Inflammatory macrophage treated with lipopolysaccharide for 4 hours (primary cell): Measurements from ENCODE around the gene SLC35F6.
A peak's percentile ranks its signal among the peaks of the same experiment; 100 is the strongest.
"Not testable (repeated sequence)": the region's sequence is repeated elsewhere in the genome, so short reads cannot be mapped to it uniquely, and the experiment has no call there.

Experiments used
- DNase-seq: peaks from one replicate; pipeline ENCODE4 v3.0.0-alpha.2; 2020

Gene SLC35F6

DNA sequence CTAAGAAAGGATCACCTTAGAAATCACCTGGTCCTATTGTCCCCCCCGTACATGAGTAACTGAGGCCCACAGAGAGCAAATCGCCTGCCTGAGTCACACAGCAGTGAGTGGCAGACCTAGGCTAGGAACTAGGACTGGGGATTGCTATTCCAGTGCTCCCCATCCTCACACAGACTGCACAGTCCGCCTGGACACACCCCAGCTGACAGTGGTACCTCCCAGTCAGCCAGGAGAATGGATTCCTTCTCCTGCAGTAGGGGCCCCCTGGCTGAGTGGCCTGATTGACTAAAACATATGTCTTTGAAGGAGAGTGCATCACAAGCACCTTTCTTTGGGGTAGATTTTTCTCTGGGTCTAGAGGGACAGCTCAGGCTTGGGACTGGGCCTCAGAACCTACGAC, 32.4 kb upstream of the SLC35F6 start:
- no peak for DNase-seq

DNA sequence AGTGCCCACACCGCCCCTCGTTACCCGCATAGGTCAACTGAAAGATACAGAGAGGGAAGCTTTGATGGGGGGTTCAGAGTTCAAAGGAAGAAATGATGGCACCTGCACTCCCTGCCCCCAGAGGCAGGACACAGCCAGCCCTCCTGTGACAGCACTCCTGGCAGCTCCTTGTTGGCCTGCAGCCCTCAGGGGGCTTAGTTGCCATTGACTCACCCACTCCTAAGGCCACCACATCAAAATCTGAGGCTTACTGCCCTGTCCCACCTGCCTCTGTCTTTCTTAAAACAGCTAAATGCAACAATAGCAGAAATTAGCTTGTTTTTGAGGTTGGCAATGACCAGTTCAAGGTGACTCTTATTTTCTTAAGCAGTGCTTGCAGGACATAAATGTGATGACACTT, 31.6 kb upstream of the SLC35F6 start:
- DNase-seq, result no peak

DNA sequence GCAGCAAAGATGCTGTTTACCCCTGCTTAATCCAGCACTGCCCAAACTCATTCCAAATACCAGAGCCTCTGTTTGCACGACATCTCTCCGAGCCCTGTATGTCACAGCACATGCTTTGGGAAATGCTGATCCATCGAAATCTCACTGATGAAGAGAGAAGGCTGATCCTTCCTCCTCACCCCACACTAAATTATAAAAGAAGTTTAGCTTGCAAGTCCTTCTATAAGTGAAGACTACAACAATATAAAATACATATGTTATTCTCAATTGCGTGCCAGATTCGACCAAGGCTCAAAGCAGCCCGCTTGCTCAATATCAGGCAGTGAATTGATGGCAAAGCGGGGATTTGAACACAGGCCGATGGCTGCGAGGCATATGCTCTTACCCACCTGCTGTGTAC, 30.7 kb upstream of the SLC35F6 start:
- no peak for DNase-seq

DNA sequence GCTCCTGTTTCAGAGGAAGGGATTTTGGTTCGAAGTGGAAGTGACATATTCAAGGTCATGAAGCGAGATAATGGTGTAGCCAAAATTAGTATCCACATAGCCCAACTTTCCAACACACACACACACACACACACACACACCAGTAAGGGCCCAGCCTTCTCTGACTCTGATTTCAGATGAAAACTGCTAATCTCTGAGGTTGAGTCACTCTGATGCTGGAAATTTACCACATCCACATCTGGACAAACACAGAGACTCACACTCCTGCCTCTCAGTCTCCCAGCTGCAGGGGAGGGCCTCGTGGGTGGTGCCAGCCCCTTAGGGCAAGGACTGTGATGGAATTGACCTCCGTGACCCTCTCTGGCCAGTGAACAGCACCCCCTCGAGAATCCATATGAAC, 29.0 kb upstream of the SLC35F6 start:
- no peak for DNase-seq

DNA sequence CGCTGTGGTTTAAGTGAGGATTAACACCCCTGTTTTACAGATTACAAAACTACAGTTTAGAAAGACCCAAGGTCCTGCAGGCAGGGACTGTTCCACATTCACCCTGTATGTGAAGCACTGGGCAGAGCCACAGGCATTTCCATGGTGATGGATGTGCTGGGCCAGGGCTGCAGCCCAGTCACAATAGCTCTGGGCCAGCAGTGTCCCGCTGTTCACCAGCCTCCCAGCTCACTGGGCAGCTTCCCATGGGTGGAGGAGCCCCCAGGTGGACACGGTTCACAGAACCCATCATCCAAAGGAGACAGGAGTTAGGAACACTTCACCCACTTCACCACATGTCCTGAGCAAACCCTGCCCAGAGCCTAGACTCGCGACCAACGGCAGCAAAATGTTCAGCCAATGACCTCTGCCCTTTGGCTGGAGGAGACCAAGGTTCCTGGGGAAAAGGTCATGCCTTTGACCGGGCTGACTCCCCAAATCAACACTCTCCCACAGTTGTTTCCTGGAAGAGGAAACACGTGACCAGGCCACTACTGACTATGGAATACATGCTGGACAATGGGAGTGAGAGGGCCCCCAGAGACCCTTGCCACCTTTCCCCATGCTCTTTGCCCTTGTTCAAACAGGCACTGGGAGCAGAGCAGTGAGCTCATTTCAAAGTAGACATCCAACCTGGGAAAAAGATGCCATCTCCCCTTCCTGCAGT, 28.0 kb upstream of the SLC35F6 start:
- no peak for DNase-seq

DNA sequence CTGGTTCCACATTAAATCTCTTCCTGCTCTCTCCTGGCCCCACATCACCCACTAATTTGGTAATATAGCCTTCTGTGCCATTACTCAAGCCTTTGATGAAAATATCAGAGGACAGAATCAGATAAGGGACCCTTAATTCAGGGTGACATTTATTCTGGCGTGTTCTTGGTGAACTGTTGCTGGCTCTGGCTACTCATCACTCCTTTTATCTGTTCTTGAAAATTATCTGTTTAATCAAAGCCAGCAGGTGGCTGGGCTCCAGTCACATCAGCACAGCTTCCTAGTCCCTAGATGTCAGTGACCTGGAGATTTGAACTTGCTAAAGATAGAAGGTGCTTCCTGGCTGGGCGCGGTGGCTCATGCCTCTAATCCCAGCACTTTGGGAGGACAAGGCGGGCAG, 26.9 kb upstream of the SLC35F6 start:
- DNase-seq, result no peak

DNA sequence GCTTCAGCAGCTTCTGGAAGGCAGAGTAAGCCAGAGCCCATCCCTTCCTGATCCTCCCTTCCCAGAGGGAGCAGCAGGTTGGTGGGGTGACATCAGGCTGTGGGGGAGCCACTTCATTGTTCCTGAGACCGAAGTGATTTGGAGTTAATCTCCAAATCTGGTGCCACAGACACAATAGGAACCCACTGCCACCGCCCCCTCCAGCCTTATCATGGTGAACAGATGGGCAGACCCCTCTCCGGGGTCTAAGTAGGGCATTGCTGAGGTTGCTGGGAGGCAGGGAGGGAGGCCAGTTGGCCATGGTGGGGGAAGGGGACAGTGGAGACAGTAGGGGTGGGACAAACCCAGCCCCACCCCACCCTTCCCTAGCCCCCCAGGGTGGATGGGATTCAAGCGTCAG, 25.6 kb upstream of the SLC35F6 start:
- DNase-seq, result no peak

DNA sequence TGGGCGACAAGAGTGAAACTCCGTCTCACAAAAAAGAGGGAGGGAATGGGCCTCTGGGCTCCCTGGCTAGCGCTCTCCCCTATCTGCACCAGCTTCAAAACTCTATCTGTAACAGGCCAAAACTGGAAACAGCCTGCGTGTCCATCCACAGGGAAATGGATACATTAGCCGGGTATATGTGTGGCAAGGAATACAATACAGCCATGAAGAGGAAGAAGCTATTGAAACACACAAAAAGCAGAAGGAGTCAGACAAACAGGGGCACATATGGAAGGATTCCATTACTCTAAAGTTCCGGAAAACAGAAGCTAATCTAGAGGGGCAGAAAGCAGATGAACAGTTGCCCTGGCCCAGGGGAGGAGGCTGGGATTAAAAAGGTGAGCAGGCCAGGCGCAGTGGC, 24.6 kb upstream of the SLC35F6 start:
- no peak for DNase-seq

DNA sequence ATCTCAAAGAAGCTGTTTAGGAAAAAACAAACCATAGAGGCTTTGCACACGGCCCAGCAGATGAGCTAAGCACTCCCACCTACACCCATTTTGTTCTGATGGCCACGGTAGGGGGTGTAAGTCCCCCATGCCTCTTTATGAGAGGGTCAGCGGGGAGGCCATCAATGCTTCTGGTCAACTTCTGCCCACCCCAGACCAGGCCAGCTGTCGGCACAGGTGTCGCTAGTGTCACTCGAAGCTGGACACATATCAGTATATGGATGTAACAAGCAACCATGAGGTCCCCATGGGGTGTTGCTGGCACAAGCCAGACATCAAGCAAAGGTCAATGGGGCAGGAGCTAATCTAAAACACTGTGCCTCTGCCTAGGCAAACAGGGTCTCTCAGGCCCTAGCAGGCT, 23.7 kb upstream of the SLC35F6 start:
- DNase-seq, result no peak

DNA sequence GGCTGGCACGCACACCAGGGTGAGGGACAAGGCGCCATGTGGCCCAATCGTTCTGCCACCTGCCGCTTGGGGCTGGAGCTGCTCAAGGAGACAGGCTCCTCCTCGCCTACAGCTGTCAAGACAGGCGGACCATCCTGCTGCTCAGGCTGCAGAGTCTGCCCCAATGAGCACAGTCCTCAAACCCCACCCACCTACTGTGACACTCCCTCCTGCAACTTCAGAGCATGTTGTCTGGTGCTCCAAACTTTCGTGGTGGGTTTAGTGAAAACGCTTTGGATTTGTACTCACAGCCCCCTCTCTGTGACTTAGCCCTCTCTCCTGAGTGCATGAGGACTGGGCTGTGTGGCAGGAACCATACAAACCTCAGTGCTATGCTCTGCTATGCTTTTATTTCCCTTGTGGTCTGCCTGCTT, 23.2 kb upstream of the SLC35F6 start:
- no peak for DNase-seq

DNA sequence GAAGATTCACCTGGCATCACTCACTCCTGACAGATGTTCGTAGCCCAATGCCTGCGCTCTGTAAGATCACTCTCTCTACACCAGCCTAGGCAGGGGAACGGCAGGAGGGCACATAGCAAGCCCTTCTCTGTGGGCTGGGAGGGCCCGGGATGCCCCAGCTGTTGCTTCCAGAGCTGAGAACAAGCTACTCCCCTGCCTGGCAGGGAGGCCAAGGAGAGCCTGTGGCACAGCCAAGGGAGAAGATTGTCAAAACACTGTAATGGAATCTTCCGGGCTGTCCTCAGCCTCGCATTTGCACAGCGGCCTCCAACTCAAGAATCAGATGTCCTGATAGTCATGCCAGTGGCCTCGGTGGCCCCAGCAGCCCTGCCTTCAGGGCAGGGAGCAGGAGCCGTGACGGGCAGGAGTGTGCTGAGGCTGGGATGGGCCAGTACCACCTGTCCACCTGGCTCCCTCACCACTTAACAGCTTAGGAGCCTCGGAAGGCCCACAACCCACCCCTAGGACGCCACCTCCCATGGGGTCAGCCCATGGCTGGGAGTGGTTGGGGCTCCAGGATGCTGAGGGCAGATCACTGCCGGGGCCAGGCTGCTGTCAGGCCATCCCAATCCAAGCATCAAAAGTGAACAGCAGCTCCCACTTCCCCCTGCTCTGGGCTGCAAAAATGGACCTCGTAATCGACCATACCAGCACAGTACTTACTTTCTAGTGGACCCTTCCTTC, 21.9 kb upstream of the SLC35F6 start:
- DNase-seq, result no peak

DNA sequence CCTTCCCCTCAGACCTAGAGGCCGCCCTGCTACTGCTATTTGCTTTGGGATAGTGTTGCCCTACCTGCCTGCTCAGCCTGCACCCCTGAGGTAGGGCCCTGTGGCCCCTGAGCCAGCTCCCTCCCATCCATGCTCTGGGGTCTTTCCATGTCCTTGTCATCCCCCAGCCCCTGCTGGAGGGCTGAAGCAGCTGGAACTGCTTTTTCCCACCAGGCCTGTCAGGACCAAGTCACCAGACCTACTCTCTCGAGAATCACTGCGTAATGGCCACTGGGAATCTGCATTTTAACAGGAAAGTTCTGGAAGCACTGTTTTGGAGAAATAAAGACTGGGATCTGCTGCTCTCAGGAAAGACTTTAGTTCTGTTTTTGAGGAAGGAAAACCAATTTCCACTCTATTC, 20.2 kb upstream of the SLC35F6 start:
- no peak for DNase-seq

DNA sequence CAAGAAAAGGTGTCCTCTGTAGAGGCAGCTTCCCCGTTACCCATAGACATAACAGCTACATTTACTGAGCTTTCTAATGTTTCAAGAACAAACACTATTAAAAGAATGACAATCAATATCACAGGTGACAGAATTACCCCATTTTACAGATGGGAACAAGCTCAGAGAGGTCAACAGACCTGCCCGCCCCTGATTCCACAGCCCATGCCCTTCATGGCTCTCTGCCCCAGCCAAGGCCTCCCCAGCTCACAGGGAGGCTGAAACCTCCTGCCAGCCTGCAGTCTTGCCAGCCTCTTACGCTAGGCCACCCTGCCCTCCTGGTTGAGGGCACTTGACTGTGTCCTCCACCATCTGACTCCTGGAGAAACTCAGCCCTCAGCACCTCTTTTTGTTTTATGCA, 19.1 kb upstream of the SLC35F6 start:
- DNase-seq, result no peak

DNA sequence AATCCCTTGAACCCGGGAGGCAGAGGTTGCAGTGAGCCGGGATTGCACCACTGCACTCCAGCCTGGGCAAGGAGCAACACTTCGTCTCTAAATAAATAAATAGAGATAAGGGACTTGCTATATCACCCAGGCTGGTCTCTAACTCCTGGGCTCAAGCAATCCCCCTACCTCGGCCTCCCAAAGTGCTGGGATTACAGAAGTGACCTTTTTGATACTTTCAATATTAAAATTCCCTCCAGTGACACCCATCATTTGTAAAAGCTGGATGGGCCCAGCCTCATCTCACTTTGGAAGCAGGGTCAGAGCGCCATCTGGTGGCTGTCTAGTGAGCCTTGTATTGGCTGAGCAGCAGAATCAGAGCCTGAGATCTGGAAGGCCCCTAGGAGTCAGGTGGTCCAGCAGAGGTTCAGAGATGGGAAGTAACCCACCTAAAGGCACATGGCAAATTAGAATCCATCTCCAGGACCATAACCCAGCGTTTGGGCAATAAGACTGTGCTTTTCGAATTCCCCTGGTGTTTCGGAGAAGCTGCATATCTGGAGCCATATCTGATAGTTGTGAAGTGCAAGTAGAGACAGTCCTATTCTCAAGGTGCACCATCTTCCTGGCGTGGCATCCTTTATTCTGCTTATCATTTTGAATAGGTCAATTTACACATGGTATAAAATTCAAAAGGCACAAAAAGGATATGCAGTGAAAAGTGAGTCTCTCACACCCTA, 18.3 kb upstream of the SLC35F6 start:
- DNase-seq, result peak; percentile 78

DNA sequence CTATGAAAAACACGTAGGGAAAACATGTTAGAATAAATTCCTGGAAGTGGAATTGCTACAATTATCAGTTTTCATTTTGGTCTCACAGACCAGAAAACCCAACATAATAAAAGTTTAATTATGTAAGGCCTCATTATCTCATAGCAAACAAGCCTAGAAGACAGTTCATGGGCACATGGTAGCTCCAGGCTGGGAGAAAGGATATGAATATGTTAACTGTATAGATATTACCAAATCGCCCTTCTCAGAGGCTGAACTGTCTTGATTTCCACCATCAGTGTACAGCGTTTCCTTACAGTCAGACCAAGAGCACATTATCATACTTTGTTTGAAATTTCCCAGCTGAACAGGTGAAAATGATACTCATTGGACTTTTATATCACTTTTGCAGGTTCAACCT, 17.1 kb upstream of the SLC35F6 start:
- no peak for DNase-seq

DNA sequence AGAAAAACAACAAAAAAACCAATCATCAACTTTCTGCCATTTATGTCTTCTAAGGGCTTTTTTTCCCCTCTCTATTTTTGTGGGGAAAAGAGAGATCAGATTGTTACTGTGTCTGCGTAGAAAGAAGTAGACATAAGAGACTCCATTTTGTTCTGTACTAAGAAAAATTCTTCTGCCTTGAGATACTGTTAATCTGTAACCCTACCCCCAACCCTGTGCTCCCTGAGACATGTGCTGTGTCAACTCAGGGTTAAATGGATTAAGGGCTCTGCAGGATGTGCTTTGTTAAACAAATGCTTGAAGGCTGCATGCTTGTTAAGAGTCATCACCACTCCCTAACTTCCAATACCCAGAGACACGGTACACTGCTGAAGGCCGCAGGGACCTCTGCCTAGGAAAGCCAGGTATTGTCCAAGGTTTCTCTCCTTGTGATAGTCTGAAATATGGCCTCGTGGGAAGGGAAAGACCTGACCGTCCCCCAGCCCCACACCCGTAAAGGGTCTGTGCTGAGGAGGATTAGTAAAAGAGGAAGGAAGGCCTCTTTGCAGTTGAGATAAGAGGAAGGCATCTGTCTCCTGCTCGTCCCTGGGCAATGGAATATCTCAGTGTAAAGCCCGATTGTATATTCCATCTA, 14.2 kb upstream of the SLC35F6 start:
- DNase-seq, result not testable (repeated sequence)

DNA sequence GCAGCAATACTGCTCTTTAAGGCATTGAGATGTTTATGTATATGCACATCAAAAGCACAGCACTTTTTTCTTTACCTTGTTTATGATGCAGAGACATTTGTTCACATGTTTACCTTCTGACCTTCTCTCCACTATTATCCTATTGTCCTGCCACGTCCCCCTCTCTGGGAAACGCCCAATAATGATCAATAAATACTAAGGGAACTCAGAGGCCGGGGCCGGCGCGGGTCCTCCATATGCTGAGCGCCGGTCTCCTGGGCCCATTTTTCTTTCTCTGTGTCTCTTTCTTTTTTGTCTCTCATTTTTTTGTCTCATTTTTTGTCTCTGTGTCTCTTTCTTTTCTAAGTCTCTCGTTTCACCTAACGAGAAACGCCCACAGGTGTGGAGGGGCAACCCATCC, 13.6 kb upstream of the SLC35F6 start:
- DNase-seq, result not testable (repeated sequence)

DNA sequence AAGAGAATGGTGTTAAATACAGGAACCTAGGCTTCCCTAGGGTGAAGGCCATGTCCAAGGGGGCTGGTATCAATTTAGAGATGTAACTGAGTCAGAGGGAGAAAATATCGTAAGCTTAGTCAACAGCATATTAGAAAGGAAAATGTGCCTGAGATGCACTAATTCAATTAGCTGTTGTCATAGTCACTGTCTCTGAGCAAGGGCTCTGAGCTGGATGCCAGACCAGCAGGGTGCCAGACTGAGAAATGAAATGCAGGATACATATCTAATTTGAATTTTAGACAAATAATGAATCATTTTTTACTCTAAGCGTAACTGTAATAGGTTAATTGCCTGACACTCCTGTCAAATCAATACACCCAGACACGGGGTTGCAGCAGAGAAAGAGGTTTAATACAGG, 11.4 kb upstream of the SLC35F6 start:
- DNase-seq, result no peak

DNA sequence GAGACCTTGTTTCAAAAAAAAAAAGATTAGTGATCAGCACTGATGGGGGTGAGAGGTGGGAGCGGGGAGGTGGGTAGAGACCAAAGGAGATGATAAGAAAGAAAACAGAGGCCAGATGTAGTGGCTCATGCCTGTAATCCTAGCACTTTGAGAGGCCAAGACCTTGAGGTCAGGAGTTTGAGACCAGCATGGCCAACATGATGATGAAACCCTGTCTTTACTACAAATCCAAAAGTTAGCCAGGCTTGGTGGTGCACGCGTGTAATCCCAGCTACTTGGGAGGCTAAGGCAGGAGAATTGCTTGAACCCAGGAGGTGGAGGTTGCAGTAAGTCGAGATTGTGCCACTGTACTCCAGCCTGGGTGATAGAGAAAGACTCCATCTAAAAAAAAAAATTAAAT, 9.5 kb upstream of the SLC35F6 start:
- DNase-seq, result no peak

DNA sequence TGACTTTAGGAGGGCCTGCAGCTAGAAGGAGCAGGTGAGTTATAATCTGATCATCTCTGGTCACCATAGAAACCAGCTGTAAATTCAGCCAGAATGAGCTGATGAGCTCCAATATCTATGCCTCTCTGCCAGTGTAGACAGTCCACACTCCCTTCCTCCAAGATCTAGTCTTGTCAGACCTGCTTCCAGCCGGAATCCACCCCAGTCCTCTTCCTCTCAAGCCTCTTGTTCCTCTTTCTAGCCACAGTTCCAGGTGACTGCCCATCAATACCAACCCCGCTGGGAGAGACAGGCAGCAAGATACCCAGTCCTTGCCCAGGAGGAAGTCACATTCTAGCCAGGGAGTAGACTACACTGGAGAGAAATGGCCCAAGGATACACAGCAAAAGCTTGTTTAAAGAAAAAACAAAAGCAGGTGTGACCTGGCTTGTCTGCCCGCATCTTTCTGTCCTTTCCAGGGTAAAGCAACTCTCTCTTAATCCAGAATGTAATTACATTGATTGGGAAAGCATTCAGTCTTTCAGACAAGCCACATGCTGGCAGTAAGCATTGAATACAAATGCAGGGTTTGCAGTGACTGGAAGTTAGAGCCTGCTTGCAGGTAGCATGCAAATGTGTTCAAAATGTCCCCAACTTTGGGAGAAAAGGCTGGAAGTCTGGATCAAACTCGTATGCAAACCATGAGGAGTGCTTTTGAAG, 9.0 kb upstream of the SLC35F6 start:
- no peak for DNase-seq

DNA sequence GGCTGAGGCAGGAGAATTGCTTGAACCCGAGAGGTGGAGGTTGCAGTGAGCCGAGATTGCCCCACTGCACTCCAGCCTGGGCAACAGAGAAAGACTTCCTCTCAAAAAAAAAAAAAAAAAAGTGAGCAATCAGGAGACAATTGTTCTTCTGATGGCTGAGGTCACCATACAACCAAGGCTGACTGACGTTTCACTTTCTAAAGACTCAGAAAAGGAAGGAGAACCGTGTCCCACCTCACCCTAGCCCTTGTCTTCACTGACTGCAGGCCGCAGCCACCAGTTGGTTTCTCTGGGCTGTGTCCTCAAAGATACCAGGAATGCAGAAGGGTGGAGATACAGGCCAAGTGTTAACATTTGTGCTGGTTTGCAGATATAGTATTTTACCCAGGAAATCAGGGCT, 7.7 kb upstream of the SLC35F6 start:
- peak; percentile 77 for DNase-seq

DNA sequence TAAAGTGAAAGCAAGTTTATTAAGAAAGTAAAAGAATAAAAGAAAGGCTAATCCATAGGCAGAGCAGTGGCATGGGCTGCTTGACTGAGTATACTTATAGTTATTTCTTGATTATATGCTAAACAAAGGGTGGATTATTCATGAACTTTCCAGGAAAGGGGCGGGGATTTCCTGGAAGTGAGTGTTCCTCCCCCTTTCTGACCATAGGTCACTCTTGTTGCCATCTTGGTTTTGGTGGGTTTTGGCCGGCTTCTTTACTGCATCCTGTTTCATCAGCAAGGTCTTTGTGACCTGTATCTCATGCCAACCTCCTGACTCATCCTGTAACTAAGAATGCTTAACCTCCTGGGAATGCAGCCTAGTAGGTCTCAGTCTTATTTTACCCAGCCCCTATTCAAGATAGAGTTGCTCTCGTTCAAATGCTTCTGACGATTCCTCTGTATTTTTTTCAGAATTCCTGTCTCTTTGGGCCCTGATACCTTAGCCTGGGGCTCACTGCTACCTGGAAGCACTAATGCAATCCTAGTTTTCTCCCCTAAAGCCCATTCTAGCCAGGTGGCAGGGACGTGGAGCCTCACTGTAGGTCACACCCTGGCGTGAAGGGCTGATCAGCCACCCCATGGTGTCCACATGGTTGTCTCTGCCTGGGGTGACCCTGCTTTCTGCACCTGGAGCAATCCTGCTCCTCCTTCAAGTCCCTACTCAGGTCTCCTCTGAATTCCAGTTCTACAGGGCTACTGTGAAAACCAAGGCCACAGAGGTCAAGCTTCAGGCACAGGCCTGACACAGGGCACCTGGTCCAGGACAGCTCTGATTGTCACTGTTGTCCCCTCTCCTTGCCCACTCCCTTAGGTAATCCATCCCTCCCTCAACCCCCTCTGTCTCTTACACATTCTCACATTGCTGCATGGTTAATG, 6.0 kb upstream of the SLC35F6 start:
- DNase-seq, result peak; percentile 36
